Left cardiac atrium (tissue), 4 donors: ENCODE measurements around the gene ZNF333. TPM values are rescaled to one million over a fixed set of nuclear protein-coding genes. Genes with fewer than 3 reads are reported as not detected.
A peak's percentile ranks its signal among the peaks of the same experiment; 100 is the strongest.

ENCODE experiments used
- ATAC-seq, 2 donors: fragments of 200-7000 bp; cut with Tn5 transposase; one replicate each; pipeline ENCODE4 v1.9.1; 2020; ENCODE audit warnings: mild to moderate bottlenecking in 2 of 2, moderate library complexity in 2 of 2
- DNase-seq: peaks from one replicate; pipeline ENCODE4 v3.0.0-alpha.2; 2020
- intact Hi-C, 2 donors: fragments of 100-400 bp; cut with DNase I; formaldehyde crosslinking; loops; one replicate each; pipeline versions ENCODE4 v1.14.1 to v1.15.1; 2022 to 2023
- long read RNA-seq: library from polyadenylated mRNA; unstranded; transcript quantifications from one replicate; pipeline ENCODE4 v2.0.0, GENCODE V29; 2021
- total RNA-seq, 2 donors: library from RNA; stranded (reverse); fragmentation: NEBNext Ultra II Directional; extraction: Animal tissue kit (Norgen Biotek cat#: 25700); gene quantifications; one replicate each; pipeline ENCODE4 v1.2.1, GENCODE V29; 2021
- donor health status: DM: no; HTN: yes; CAD: no.
- donor health status: DM: no; HTN: yes; CAD: no; lungs with severe emphysema.
- donor health status: DM: yes; HTN: yes; CAD: no.
- donor health status: Dilated cardiomyopathy.

ZNF333 gene
- total RNA-seq, result 1 to 10 TPM; 7.2 to 9.4 TPM
- long read RNA-seq, full-length matches to known transcripts, result 5 of 18 reads
- long read RNA-seq, partial matches to known transcripts, result 7 of 18 reads
- long read RNA-seq, other reads (novel, unspliced or antisense), result 6 of 18 reads

- peak; percentile 99 for ATAC-seq
- intact Hi-C loops, result loop anchor here in 1 of 2 donors (5.0 kb wide), 1 partner anchor 118 kb away; the partner anchor contains the start of gene NDUFB7
Observed at GRCh38 chr19:14689598-14690503, at the start of gene ZNF333. ZNF333 (plus strand) TSS chr19:14690048; CDS start chr19:14693492, 3,444 bp downstream.

GRCh38 chr19:14648506-14648905 lies 41.3 kb upstream of the ZNF333 start:
- no peak for ATAC-seq
- DNase-seq, result no peak
- intact Hi-C loops, result no loop called here

More at GRCh38 chr19:14689598-14690503, at the start of gene ZNF333:
- peak; percentile 98 for DNase-seq

DNA sequence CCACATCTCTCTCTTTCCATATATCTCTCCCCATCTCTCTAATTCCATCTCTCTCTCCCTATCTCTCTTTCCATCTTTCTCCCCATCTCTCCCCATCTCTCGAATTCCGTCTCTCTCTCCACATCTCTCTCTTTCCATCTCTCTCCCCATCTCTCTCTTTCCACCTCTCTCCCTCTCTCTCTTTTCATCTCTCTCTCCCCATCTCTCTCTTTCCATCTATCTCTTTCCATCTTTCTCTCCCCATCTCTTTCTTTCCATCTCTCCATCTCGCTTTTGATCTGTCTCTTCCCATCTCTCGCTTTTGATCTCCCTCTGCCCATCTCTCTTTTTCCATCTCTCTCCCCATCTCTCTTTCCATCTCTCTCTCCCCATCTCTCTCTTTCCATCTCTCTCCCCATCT lies 40.8 kb upstream of the ZNF333 start:
- intact Hi-C loops, result no loop called here
- ATAC-seq, result no peak
- DNase-seq, result no peak

DNA sequence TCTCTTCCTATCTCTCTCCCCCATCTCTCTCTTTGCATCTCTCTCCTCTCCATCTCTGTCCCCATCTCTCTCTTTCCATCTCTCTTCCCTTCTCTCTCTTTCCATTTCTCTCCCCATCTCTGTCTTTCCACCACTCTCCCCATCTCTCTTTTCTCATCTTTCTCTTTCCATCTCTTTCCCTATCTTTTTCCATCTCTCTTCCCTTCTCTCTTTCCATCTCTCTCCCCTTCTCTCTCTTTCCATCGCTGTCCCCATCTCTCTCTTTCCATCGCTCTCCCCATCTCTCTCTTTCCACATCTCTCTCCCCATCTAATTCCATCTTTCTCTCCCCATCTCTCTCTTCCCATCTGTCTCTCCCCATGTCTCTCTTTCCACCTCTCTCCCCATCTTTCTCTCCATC lies 39.7 kb upstream of the ZNF333 start:
- ATAC-seq (no peak), DNase-seq (no peak)
- intact Hi-C loops, result no loop called here

- DNase-seq (no peak), ATAC-seq (no peak)
- intact Hi-C loops, result no loop called here
Observed at GRCh38 chr19:14654786-14655560, 34.9 kb upstream of the ZNF333 start.

- DNase-seq (no peak), ATAC-seq (no peak)
- intact Hi-C loops, result no loop called here
Observed at GRCh38 chr19:14655726-14656125, 34.1 kb upstream of the ZNF333 start.

- DNase-seq, result no peak
- no peak for ATAC-seq
- intact Hi-C loops, result no loop called here
Observed at GRCh38 chr19:14659874-14660489, 29.9 kb upstream of the ZNF333 start.

DNA sequence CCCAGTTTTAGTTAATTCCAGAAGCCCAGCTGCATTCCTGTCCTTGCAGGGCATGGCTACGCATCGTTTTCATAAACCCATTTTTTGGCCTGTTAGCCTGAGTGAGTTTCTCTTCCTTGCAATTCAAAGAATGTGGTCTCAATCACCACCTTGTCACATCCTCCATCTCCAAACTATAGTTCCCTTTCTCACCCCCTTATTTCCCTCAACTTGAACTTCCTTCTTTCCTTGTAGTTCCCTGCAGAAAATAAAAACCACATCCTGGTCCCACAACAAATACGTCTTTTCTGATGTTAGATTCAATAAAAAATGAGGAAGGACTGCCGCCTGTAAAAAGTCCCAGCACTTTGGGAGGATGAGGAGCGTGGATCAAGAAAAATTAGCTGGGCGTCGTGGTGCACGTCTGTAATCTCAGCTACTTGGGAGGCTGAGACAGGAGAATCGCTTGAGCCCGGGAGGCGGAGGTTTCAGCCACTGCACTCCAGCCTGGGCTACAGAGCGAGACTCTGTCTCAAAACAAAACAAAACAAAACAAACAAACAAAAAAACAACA lies 28.4 kb upstream of the ZNF333 start:
- intact Hi-C loops, result no loop called here
- no peak for DNase-seq
- ATAC-seq, result peak in 1 of 2 donors; percentile 19

GRCh38 chr19:14669940-14670339 lies 19.9 kb upstream of the ZNF333 start:
- DNase-seq (no peak), ATAC-seq (no peak)
- intact Hi-C loops, result no loop called here

DNA sequence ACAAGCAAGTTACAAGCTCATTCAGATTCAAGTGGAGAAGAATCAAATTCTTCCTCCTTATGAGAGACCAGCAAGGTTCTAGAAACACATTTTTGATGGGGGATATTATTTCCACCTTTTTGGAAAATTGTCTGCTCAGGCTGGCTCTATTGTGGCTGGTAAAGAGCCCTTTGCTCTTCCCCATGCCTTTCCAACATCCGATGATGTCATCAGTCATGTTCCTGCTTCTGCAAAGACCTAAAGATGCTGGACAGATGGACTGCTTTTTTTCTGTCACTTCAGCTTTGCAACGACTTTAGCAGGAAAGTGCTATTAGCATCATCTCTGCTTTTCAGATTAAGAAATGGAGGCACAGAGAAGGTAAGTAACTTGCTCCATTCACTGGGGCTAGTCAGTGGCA lies 19.4 kb upstream of the ZNF333 start:
- no peak for ATAC-seq
- no peak for DNase-seq
- intact Hi-C loops, result no loop called here

DNA sequence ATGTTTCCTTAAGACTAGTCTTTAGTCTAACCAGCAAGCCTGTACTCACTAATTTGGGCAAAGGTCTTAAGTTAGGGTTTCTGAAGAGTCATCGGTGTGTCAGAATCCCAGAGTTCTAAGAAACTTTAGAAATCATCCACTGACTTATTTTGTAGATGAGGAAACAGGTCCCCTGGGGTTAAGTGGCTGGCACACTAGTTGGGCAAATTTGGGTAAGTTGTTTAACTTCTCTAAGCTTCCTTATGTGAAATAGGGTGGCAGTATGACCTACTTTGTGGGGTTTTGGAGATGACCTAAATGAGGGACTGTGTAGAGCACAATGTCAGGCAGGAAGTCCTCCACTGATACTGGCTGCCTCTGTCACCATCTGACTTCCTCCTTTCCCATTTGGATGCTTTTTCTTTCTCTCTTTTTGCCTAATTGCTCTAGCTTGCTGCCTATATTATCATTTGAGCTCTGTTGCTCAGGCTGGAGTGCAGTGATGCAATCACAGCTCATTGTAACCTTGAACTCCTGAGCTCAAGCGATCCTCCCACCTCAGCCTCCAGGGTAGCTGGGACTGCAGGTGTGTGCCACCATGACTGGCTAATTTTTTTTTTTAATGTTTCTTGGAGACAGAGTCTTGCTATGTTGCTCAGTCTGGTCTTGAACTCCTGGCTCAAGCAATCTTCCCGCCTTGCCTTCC lies 17.5 kb upstream of the ZNF333 start:
- no peak for DNase-seq
- ATAC-seq, result peak in 1 of 2 donors; percentile 72
- intact Hi-C loops, result no loop called here

GRCh38 chr19:14673088-14673487 lies 16.8 kb upstream of the ZNF333 start:
- intact Hi-C loops, result no loop called here
- ATAC-seq (no peak), DNase-seq (no peak)

- DNase-seq, result no peak
- no peak for ATAC-seq
- intact Hi-C loops, result no loop called here
Observed at GRCh38 chr19:14674764-14675163, 15.1 kb upstream of the ZNF333 start, which contains the start of gene ADGRE3. ADGRE3 (minus strand) TSS chr19:14674844; CDS start chr19:14674770, 74 bp downstream.

- intact Hi-C loops, result no loop called here
- DNase-seq (no peak), ATAC-seq (no peak)
Observed at GRCh38 chr19:14676762-14677161, 13.1 kb upstream of the ZNF333 start.

DNA sequence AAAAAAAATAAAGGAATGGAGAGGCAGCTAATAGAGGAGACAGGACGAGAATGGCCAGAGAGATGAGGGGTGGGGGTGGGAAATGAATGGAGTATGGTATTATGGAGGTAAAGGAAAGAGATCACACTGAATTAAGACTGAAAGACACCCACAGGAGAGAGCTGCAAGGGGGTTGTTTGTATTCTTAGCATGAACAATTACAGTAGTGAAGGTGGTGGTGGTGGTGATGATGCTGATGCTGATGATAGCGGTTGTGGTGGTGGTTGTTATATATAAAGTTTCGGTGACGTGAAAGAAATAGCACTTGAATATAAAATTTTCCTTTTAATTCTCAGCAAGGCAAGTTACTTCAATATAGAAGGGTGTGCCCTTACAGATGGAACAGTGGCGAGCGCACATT lies 12.4 kb upstream of the ZNF333 start:
- ATAC-seq (no peak), DNase-seq (no peak)
- intact Hi-C loops, result no loop called here

- no peak for ATAC-seq
- no peak for DNase-seq
- intact Hi-C loops, result no loop called here
Observed at GRCh38 chr19:14678199-14678598, 11.6 kb upstream of the ZNF333 start.

GRCh38 chr19:14682084-14682483 lies 7.8 kb upstream of the ZNF333 start:
- ATAC-seq (no peak), DNase-seq (no peak)
- intact Hi-C loops, result no loop called here

DNA sequence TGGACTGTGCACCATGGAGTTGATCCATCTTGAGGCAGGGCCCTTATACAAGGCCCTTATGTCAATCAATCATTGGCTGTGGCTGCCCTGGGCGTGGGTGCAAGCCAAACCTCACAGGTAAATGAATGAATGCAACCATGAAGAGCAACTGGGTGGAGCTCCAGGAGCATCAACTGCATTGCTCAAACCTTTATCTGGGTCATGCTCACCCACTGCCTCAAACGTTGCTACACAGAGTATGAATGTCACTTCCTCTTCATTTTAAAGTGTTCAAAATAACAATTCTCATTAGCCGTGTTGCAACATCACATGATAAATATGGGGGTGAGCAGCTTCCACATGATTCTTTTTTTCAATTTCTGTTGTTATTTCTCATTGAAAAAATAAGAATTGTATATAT lies 6.4 kb upstream of the ZNF333 start:
- ATAC-seq, result no peak
- no peak for DNase-seq
- intact Hi-C loops, result no loop called here

DNA sequence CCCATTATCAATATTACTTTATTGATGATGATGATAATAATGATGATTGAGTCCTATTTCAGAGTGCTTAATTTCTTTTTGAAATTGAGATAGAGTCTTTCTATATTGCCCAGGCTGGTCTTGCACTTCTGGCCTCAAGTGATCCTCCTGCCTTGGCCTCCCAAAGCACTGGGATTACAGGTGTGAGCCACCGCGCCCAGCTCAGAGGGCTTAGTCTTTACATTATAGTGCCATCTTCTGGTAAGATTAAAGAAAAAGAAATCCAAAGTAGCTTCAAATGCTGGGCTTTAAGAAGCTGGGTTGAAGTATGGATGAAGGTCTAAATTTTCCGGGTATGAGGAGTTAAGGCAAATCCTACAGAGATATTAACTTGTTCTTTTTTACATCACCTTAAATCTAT lies 3.4 kb upstream of the ZNF333 start:
- intact Hi-C loops, result loop anchor here in 1 of 2 donors (5.0 kb wide), 1 partner anchor 114 kb away; the partner anchor contains the start of gene NDUFB7
- DNase-seq (no peak), ATAC-seq (no peak)
